Measurements from ENCODE around the gene MYO1E. TPM values are rescaled to one million over a fixed set of nuclear protein-coding genes. Genes with fewer than 3 reads are reported as not detected.

The MYO1E gene
- total RNA-seq, 1 donor from 2014 or later = 84.6 TPM

DNA sequence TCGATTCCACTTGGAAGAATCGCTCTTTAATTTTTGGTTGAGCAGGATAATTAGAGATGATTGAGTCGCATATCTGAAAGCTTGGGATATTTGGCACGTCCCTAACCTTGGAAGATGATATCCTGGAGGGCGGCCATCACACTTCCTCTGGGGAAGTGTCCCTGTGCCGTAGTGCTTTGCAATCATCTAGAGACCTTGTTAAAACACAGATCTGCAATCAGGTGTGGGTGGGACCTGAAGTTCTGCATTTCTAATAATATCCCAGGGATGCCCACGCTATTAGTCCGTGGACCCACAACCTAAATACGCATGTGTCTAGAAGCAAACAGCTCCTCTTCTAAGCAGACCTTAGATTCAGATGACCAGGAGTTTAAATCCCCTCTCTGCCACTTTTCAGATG is 20.5 kb downstream of the MYO1E start:
- TF ChIP-seq CTCF (IDR thresholded peaks at IDR 0.05) = no peak
- Mint-ChIP-seq H3K4me1 (ENCODE audit: unreplicated experiment) (peaks cover 20% of the 10 kb centered on the region), H3K27me3 (ENCODE audit: unreplicated experiment) (no peaks in the 10 kb centered on the region)

DNA sequence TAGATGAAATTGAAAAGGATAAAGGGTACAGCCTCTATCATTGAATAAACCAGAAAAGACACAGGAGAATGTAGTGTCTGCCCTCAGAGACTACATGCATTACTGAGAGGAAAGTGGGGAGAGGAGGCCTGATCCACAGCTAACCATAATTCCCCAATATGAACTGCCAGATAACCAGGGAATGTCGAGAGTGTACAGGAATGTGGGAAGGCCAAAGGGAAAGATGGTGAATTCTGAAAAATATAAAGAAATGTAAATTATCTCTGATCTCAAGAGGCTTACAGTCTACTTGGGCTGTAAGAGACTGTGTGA is 22.3 kb downstream of the MYO1E start:
- Mint-ChIP-seq H3K9me3 (ENCODE audit: unreplicated experiment) (no peaks in the 10 kb centered on the region), H3K27ac (ENCODE audit: unreplicated experiment) (peak overlapping the region; percentile 67), H3K4me3 (ENCODE audit: unreplicated experiment) (no peak overlapping the region), H3K4me1 (ENCODE audit: unreplicated experiment) (peaks cover 20% of the 10 kb centered on the region), H3K36me3 (ENCODE audit: unreplicated experiment) (peaks cover 2% of the 10 kb centered on the region), H3K27me3 (ENCODE audit: unreplicated experiment) (no peaks in the 10 kb centered on the region)
- no peak for DNase-seq (ENCODE audit: extremely low spot score, unreplicated experiment)
- TF ChIP-seq CTCF (IDR thresholded peaks at IDR 0.05) = no peak

More for the DNA sequence above, 20.5 kb downstream of the MYO1E start:
- no peak for DNase-seq (ENCODE audit: extremely low spot score, unreplicated experiment)
- Mint-ChIP-seq H3K9me3 (ENCODE audit: unreplicated experiment) (no peaks in the 10 kb centered on the region), H3K27ac (ENCODE audit: unreplicated experiment) (no peak overlapping the region), H3K4me3 (ENCODE audit: unreplicated experiment) (no peak overlapping the region), H3K36me3 (ENCODE audit: unreplicated experiment) (peaks cover 4% of the 10 kb centered on the region)

GRCh38 chr15:59349680-59350420 is 22.8 kb downstream of the MYO1E start:
- H3K27me3 Mint-ChIP-seq (ENCODE audit: unreplicated experiment) = no peaks in the 10 kb centered on the region
- no peak for DNase-seq (ENCODE audit: extremely low spot score, unreplicated experiment)
- TF ChIP-seq CTCF (IDR thresholded peaks at IDR 0.05) = no peak
- H3K27ac Mint-ChIP-seq (ENCODE audit: unreplicated experiment) = peak overlapping the region; percentile 67
- peaks cover 2% of the 10 kb centered on the region for H3K36me3 Mint-ChIP-seq (ENCODE audit: unreplicated experiment)
- H3K4me1 Mint-ChIP-seq (ENCODE audit: unreplicated experiment) = peaks cover 18% of the 10 kb centered on the region
- no peaks in the 10 kb centered on the region for H3K9me3 Mint-ChIP-seq (ENCODE audit: unreplicated experiment)
- H3K4me3 Mint-ChIP-seq (ENCODE audit: unreplicated experiment) = no peak overlapping the region

- Mint-ChIP-seq H3K36me3 (ENCODE audit: unreplicated experiment) (peaks cover 7% of the 10 kb centered on the region), H3K27ac (ENCODE audit: unreplicated experiment) (no peak overlapping the region), H3K4me3 (ENCODE audit: unreplicated experiment) (no peak overlapping the region), H3K9me3 (ENCODE audit: unreplicated experiment) (peaks cover 9% of the 10 kb centered on the region), H3K27me3 (ENCODE audit: unreplicated experiment) (no peaks in the 10 kb centered on the region), H3K4me1 (ENCODE audit: unreplicated experiment) (peaks cover 14% of the 10 kb centered on the region)
- DNase-seq (ENCODE audit: extremely low spot score, unreplicated experiment) = no peak
- no peak for TF ChIP-seq CTCF (IDR thresholded peaks at IDR 0.05)
These were observed 24.8 kb downstream of the MYO1E start for GRCh38 chr15:59347915-59348314.

GRCh38 chr15:59346951-59347350 is 25.7 kb downstream of the MYO1E start:
- no peak for TF ChIP-seq CTCF (IDR thresholded peaks at IDR 0.05)
- no peak overlapping the region for H3K4me3 Mint-ChIP-seq (ENCODE audit: unreplicated experiment)
- H3K36me3 Mint-ChIP-seq (ENCODE audit: unreplicated experiment) = peaks cover 14% of the 10 kb centered on the region
- H3K27ac Mint-ChIP-seq (ENCODE audit: unreplicated experiment) = no peak overlapping the region
- peaks cover 18% of the 10 kb centered on the region for H3K9me3 Mint-ChIP-seq (ENCODE audit: unreplicated experiment)
- no peaks in the 10 kb centered on the region for H3K27me3 Mint-ChIP-seq (ENCODE audit: unreplicated experiment)
- DNase-seq (ENCODE audit: extremely low spot score, unreplicated experiment) = no peak
- H3K4me1 Mint-ChIP-seq (ENCODE audit: unreplicated experiment) = peaks cover 14% of the 10 kb centered on the region
